Measurements from ENCODE around the gene SLC38A10. TPM values are rescaled to one million over a fixed set of nuclear protein-coding genes. Genes with fewer than 3 reads are reported as not detected.

SLC38A10 gene
- total RNA-seq, 1 experiment from 2014 or later, result 43.8 TPM

DNA sequence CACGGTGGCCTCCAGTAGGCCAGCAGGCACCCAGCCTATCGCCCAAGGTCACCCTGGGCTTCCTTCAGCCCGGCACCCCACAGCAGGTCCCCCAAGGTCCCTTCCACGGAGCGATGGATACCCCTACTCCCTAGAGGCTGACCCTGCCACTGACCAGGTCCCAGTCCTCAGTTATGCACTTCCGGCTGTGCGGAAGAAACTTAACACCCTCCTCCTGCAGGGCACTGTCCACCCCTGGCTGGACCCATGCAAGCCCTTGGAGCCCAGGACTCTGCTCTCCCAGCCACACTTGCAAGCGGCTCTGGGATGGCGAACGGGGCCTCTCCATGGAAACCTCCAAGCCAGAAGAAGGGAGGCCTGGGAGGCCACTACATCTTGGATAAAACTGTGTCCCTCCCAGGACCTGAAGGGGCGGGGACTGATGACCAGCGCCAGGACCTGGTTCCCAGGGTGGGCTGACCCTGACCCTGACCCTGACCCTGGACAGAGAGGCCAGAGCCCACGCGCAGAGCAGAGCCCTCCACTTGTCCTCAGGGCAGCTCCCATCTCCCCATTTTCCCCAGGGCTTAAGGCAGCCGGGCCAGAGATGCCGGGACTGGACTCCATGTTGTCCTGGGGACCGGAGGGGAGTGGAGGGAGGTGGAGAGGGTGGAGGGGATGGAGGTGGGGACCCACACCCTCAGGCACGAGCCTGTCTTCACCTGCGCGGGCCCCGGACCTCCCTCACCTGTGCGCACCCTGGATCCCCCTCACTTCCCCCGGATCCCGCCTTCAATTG is 73.1 kb downstream of the SLC38A10 start:
- no peaks in the 10 kb centered on the region; a peak in 1 of 5 replicates for H3K9me3 Mint-ChIP-seq
- DNase-seq, result no peak

More for the DNA sequence above, 73.1 kb downstream of the SLC38A10 start:
- Histone ChIP-seq H3K4me1 (ENCODE audit: insufficient read depth, low read length) (no peaks in the 10 kb centered on the region; the same call in 1 of the 2 replicates), H2BK120ac (ENCODE audit: low read depth, low read length, poor library complexity, severe bottlenecking) (no peak overlapping the region), H3K4ac (ENCODE audit: low read depth, low read length) (no peak overlapping the region), H3K23me2 (ENCODE audit: insufficient read length, low read depth, low read length, poor library complexity, severe bottlenecking) (peaks cover 14% of the 10 kb centered on the region), H3K9ac (ENCODE audit: extremely low read depth, insufficient read length, low read length) (peak overlapping the region; percentile 9), H2BK5ac (ENCODE audit: insufficient read length, low read length) (no peak overlapping the region), H3K14ac (ENCODE audit: insufficient read depth, low read length) (no peak overlapping the region; the same call in 1 of the 2 replicates), H3K79me2 (ENCODE audit: insufficient read depth, low read length) (no peaks in the 10 kb centered on the region), H3K79me1 (ENCODE audit: insufficient read depth, low read depth, low read length, poor library complexity, severe bottlenecking) (peaks cover 6% of the 10 kb centered on the region), H3K4me2 (ENCODE audit: insufficient read depth, insufficient read length, low read length) (peak overlapping the region; percentile 80), H3K18ac (ENCODE audit: insufficient read length, low read depth, low read length) (no peak overlapping the region), H4K8ac (replicated peaks; ENCODE audit: insufficient read length, low read depth, low read length) (no peak overlapping the region), H4K20me1 (ENCODE audit: control insufficient read depth, insufficient read depth, insufficient read length) (no peaks in the 10 kb centered on the region), H3K27ac (ENCODE audit: insufficient read length, low read depth, low read length) (no peak overlapping the region), H2AK5ac (ENCODE audit: insufficient read length, low read length) (no peak overlapping the region), H2BK20ac (ENCODE audit: low read depth, low read length, poor library complexity, severe bottlenecking) (no peak overlapping the region), H2BK15ac (ENCODE audit: low read depth, low read length) (no peak overlapping the region), H3K56ac (ENCODE audit: insufficient read length, low read depth, low read length) (no peak overlapping the region), H3K9me3 (ENCODE audit: control insufficient read depth, low read depth, low read length) (no peaks in the 10 kb centered on the region), H3T11ph (ENCODE audit: low read length) (no peak overlapping the region), H2BK12ac (ENCODE audit: insufficient read length, low read depth, low read length) (no peak overlapping the region), H4K91ac (ENCODE audit: insufficient read length, low read depth, low read length) (no peak overlapping the region), H4K5ac (ENCODE audit: insufficient read length, low read depth, low read length) (no peak overlapping the region), H3K23ac (ENCODE audit: insufficient read length, low read depth, low read length) (no peak overlapping the region), H3K27me3 (ENCODE audit: insufficient read depth, low read length) (no peaks in the 10 kb centered on the region), H2AFZ (ENCODE audit: low read length) (no peak overlapping the region)
- TF ChIP-seq, protein P1, sequence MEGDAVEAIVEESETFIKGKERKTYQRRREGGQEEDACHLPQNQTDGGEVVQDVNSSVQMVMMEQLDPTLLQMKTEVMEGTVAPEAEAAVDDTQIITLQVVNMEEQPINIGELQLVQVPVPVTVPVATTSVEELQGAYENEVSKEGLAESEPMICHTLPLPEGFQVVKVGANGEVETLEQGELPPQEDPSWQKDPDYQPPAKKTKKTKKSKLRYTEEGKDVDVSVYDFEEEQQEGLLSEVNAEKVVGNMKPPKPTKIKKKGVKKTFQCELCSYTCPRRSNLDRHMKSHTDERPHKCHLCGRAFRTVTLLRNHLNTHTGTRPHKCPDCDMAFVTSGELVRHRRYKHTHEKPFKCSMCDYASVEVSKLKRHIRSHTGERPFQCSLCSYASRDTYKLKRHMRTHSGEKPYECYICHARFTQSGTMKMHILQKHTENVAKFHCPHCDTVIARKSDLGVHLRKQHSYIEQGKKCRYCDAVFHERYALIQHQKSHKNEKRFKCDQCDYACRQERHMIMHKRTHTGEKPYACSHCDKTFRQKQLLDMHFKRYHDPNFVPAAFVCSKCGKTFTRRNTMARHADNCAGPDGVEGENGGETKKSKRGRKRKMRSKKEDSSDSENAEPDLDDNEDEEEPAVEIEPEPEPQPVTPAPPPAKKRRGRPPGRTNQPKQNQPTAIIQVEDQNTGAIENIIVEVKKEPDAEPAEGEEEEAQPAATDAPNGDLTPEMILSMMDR (conservative IDR thresholded peaks at IDR 0.05), result no peak
- Mint-ChIP-seq H3K27me3 (ENCODE audit: low read depth) (peaks cover 20% of the 10 kb centered on the region), H3K4me1 (peaks cover 15% of the 10 kb centered on the region in 2 experiments), H3K36me3 (ENCODE audit: insufficient read depth in 1 of 3, low read depth in 3 of 3) (peaks cover 4 to 17% (median 13%) of the 10 kb centered on the region in 3 experiments), H3K27ac (no peak overlapping the region), H3K4me3 (peak overlapping the region; percentile 69 to 83)
- no CpG with 5 or more reads among the region's 24 CpGs for whole genome bisulfite sequencing (ENCODE audit: extremely low coverage, insufficient read length, low lambda C conversion rate)

Data from H9 (cell line).